GM20000 (cell line): ENCODE measurements around the gene INTS1.
"Not testable (repeated sequence)": the region's sequence is repeated elsewhere in the genome, so short reads cannot be mapped to it uniquely, and the experiment has no call there.

Experiments used
- DNase-seq: peaks from one replicate; pipeline ENCODE4 v3.0.0; 2012; ENCODE audit warnings: low spot score
- TF ChIP-seq, protein P1 (sequence below): IDR thresholded peaks from 2 replicates; pipeline ENCODE4 v1.5.1; 2012; ENCODE audit warnings: mild to moderate bottlenecking, control low read depth; ENCODE audit errors: extremely low read depth, missing control alignments

Gene INTS1

GRCh38 chr7:1525409-1525808 lies 21.2 kb upstream of the INTS1 start:
- TF ChIP-seq, protein P1, sequence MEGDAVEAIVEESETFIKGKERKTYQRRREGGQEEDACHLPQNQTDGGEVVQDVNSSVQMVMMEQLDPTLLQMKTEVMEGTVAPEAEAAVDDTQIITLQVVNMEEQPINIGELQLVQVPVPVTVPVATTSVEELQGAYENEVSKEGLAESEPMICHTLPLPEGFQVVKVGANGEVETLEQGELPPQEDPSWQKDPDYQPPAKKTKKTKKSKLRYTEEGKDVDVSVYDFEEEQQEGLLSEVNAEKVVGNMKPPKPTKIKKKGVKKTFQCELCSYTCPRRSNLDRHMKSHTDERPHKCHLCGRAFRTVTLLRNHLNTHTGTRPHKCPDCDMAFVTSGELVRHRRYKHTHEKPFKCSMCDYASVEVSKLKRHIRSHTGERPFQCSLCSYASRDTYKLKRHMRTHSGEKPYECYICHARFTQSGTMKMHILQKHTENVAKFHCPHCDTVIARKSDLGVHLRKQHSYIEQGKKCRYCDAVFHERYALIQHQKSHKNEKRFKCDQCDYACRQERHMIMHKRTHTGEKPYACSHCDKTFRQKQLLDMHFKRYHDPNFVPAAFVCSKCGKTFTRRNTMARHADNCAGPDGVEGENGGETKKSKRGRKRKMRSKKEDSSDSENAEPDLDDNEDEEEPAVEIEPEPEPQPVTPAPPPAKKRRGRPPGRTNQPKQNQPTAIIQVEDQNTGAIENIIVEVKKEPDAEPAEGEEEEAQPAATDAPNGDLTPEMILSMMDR, result no peak
- no peak for DNase-seq

DNA sequence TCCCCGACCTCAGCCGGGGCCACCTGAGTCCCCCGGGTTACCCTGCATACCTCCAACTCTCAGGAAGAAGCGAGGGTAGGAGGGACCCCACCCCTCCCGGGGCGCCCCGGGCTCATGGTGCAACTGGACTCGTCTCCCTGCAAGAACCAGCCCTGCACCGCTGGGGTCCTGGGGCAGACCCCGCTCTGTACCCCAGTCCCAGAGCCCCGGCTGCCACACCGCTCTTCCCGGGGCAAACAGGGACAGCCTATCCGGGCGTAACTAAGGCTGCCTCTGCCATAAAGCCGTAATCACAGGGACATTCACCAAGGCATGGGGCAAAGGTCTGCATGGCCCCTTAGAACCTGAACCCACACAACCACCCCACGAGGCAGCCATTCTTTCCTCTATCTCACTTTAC lies 19.7 kb upstream of the INTS1 start:
- TF ChIP-seq, protein P1, result no peak
- no peak for DNase-seq

- no peak for DNase-seq
- TF ChIP-seq, protein P1, result no peak
Observed at GRCh38 chr7:1523208-1523607, 19.0 kb upstream of the INTS1 start.

DNA sequence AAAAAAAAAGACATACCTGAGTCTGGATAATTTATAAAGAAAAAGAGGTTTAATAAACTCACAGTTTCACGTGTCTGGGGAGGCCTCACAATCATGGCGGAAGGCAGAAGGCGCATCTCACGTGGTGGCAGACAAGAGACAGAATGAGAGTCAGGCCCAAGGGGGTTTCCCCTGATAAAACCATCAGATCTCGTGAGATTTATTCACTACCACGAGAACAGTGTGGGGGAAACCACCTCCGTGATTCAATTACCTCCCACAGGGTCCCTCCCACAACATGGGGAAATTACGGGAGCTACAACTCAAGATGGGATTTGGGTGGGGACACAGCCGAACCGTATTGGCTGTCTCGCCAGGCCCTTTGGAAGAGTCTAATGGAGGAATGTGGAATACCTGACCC lies 17.3 kb upstream of the INTS1 start:
- TF ChIP-seq, protein P1, result no peak
- no peak for DNase-seq

DNA sequence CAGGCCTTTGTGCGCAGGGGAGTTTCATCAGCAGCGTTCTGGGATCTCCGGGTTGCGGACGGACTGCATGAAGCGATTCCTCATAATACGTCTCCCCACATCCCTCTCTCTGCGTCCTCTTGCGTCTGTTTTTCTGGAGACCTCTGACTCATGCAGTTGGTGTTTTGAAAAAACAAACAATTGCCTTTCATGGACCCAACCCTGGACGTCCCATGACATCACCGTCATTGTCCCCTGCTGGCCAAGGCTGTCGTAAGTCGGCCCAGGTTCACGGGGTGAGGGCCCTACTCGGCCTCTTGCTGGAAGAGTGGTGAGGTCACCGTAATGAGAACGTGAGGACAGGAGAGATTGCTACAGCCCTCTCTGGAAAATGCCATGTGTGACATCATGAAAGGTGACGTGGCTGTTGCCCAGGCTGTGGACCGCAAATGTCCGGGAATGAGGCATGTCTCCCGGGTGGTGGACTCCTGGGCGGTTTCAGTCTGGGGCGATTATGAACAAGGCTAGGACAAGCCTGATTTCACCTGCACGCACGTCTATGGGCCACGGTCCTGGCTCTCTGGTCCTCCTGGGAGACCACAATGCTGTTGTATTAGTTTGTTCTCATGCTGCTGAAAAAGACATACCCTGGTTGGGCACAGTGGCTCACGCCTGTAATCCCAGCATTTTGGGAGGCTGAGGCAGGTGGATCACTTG lies 16.5 kb upstream of the INTS1 start:
- TF ChIP-seq, protein P1, result no peak
- DNase-seq, result no peak

DNA sequence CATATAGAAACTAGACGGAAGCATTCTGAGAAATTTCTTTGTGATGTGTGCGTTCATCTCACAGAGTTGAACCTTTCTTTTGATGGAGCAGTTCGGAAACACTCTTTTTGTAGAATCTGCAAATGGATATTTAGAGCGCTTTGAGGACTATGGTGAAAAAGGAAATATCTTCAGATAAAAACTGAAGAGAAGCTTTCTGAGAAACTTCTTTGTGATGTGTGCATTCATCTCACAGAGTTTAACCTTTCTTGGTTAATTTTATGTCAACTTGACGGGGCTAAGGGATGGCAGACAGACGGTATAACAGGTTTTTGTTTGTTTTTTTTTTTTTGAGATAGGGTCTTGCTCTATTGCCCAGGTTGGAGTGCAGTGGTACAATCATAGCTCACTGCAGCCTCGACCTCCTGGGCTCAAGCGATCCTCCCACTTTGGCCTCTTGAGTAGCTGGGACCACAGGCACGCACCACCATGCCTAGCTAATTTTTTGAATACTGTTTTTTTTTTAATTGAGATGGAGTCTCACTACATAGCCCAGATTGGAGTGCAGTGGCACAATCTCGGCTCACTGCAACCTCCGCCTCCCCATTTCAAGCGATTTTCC lies 15.2 kb upstream of the INTS1 start:
- not testable (repeated sequence) for DNase-seq

DNA sequence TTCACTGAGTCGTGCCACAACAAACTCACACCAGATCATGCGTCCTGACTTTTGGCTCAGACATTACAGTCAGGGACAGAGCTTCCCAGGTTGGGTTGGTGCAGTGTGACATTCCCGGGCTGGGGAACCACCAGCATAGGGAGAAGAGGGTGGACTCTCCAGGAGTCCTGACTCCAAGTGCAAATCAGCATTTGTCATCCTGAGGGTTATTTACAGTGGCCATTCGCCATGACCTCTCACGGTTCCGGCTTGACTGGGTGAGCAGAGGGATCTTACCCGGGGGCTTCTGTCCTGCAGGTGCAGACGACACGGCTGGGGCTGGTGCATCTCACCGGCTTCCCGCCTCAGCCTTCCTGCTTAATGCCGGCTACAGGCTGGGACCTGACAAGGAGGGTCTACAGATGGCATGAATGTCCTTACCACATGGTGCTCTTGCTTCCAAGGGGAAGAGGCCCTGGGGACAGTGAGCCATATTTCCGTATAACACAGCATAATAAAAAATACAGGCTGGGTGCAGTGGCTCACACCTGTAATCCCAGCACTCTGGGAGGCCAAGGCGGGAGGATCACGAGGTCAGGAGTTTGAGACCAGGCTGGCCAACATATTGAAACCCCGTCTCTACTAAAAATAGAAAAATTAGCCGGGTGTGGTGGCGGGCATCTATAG lies 12.5 kb upstream of the INTS1 start:
- DNase-seq, result no peak
- TF ChIP-seq, protein P1, result no peak

DNA sequence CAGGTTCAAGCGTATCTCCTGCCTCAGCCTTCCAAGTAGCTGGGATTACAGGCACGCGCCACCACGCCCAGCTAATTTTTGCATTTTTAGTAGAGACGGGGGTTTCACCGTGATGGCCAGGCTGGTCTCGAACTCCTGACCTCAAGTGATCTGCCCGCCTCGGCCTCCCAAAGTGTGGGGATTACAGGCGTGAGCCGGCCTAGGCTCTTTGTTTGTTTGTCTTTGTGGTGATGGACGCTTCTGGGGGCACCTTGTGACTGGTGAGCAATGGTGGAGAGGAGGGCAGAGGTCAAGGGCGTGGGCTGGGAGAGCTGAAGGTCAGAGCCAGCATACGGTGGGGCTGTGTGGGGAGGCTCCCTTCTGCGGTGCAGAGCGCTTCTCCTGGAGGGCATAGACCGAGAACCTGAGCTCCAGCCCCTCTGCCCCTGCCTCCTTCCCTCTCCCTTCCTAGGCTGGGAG lies 11.3 kb upstream of the INTS1 start:
- DNase-seq, result not testable (repeated sequence)
